GM12865 (cell line): ENCODE measurements around the gene OXLD1.

Experiments used
- DNase-seq: peaks from one replicate; pipeline ENCODE4 v3.0.0; 2010; ENCODE audit warnings: low read depth
- H3K4me3 ChIP-seq: 2 replicates; pipeline ENCODE4 v1.5.1; 2011; ENCODE audit warnings: mild to moderate bottlenecking, low read depth, low read length, control low read depth
- TF ChIP-seq, protein P1 (sequence below): IDR thresholded peaks from 2 replicates; pipeline ENCODE4 v1.5.1; 2011; ENCODE audit warnings: low read length, control low read depth, low read depth, inconsistent platforms; ENCODE audit not compliant: insufficient read depth; ENCODE audit errors: missing control alignments

Gene OXLD1

DNA sequence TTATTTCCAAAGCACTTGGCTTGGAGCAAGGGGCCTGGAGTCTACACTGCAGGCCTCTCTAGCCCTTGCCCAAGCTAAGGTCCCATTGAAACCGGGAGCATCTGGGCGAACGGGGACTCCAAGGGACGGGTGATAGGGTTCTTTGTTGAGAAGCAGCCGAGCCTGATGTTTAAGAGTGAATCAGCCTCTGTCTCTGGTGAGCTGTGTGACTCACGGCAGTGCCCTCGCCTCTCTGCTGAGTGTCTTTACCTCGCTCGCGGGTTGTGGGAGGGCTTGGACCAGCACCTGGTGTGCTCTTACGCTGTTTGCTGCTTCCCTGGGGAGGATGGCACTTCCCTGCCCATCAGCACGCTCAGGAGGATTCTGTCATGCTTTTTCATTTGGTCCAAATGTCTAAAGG, 18.7 kb upstream of the OXLD1 start:
- H3K4me3 ChIP-seq: peak overlapping the region; percentile 94
- no peak for DNase-seq
- TF ChIP-seq, protein P1, sequence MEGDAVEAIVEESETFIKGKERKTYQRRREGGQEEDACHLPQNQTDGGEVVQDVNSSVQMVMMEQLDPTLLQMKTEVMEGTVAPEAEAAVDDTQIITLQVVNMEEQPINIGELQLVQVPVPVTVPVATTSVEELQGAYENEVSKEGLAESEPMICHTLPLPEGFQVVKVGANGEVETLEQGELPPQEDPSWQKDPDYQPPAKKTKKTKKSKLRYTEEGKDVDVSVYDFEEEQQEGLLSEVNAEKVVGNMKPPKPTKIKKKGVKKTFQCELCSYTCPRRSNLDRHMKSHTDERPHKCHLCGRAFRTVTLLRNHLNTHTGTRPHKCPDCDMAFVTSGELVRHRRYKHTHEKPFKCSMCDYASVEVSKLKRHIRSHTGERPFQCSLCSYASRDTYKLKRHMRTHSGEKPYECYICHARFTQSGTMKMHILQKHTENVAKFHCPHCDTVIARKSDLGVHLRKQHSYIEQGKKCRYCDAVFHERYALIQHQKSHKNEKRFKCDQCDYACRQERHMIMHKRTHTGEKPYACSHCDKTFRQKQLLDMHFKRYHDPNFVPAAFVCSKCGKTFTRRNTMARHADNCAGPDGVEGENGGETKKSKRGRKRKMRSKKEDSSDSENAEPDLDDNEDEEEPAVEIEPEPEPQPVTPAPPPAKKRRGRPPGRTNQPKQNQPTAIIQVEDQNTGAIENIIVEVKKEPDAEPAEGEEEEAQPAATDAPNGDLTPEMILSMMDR: no peak

DNA sequence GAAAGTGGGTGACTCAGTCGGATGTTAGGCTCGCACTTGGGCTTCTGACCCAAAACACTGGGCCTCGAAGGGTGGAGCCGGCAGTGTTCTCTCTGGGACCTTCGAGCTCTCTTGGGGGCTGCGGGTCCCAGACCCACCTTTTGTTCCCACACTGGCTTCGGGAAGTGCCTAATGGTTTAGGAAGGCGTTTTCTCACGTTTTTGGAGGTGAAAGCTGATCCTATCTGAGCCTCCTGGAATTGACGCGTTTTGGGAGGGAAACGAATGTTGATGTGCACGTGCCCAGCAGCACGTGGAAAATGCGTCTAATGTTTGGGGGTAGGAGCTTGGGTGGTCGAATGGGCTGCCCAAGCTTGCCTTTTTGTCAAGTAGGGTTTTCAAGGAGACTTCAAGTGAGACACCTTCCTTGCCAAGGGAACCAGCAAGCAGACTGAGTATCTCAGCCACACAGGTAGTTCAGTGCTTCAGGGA, 18.1 kb upstream of the OXLD1 start:
- no peak for DNase-seq
- TF ChIP-seq, protein P1: no peak
- peak overlapping the region; percentile 94 for H3K4me3 ChIP-seq

DNA sequence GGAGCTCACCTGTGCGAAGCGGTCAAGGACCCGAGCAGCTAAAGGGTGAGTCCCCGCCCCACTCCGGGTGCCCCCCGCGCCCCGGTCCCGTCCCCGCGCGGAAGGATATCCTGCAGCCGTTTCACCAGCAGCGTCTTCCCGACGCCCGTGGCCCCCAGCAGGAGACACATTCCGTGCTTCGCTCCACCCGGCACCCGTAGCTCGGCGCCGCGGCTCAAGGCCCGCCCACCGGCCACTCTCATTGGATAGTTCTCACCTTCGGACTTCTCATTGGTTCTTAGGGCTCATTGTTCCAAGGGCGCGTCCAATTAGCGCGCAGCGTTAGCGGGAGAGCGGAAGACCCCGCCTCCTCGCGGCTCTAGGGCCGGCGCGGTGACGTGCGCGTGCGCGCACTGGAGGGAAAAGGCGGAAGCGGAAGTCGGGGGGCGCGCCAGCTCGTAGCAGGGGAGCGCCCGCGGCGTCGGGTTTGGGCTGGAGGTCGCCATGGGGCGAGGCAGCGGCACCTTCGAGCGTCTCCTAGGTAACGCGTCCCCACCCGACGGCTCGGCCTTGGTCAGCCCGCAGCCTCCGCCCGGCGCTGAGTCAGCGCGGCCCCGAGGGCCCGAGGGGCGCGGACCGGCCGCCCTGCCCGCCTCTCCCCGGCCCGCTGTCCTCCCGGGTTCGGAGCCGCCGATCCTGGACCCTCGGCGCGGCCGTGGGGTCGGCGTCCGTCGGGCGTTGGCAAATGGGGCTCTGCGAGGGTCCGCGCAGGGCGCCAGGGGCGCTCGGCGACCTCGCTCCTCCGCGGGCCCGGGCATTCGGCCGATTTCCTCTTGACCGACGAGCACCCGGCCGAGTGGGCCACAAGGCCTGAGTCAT, 17.4 kb upstream of the OXLD1 start, which contains the start of the genes ARL16 and HGS:
Gene ARL16 (minus strand): TSS at position 214 of the 858 bp plus-strand sequence. CDS start 44 bp downstream, at position 170.
Gene HGS (plus strand): TSS at position 428 of the 858 bp plus-strand sequence. CDS start 56 bp downstream, at position 484.
- H3K4me3 ChIP-seq: peak within 1 kb of the TSS; percentile 94
- DNase-seq: peak; percentile 99
- TF ChIP-seq, protein P1: no peak

DNA sequence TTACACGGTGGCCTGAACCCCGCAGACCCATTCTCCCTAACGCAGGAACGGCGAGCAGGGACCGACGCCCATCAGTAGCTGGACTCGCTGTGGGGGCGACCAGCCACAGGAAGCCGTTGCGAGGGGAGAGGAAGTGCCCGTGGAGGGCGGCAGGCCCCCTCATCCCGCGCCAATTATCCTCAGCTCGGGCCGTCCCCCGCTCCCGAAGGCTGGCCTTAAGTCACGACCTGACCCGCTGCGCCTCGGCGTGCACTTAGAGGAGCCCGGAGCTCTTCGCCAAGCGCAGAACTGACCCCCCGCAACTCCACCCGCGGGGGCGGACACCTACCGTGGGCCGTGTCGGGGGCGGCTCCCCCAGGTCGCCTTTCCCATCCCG, 16.8 kb upstream of the OXLD1 start:
- no peak for DNase-seq
- TF ChIP-seq, protein P1: no peak

DNA sequence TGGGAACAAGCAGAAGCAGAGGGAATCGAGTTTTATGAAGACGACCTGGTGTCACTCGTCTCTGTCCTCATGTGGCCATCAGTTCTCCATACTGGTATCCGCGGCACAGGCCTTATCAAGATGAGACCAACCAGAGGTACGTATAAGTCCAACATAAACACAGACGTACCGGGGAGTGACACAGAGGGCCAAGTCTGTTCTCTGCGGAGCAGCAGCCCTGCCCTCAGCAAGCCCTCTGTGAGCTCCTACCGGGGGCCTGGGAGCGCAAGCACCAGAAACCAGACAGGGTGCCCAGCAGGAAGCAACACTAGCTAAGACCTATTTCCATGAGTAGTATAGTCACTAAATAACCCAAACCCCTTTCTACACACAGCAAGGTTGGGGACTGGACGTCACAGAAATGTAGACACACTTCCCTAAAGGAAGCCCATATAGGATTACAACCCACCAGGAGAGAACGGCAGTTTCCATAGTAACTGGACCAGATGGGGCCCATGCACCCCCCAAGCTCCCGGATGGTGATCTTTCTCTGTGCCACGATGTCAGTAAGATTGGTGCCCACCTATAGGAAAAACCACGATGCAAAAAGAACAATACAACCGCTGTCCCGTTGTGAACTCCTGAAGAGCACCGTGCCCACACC, 16.3 kb upstream of the OXLD1 start:
- no peak for DNase-seq
- H3K4me3 ChIP-seq: peak overlapping the region; percentile 88
- TF ChIP-seq, protein P1: no peak

More for the DNA sequence above, 16.8 kb upstream of the OXLD1 start:
- peak overlapping the region; percentile 88 for H3K4me3 ChIP-seq

DNA sequence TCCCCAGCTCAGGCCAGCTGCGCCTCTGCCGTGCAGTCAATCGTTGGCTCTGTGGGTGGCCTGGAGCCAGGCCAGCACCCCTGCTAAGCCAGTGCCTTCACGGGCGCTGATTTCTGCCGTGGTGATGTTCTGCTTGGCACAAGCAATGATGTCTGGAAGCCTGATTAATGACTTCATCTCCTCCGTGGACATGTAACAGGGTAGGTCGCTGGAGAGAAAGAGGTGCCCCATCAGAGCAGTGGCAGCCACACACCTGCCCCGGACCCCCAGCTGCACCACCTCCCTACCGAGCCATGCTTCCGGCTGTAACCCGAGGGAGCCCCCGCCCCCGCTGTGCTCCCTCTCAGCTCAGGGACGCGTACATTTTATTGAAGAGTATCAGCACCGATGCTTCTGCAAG, 15.3 kb upstream of the OXLD1 start:
- no peak overlapping the region for H3K4me3 ChIP-seq
- TF ChIP-seq, protein P1: no peak
- DNase-seq: no peak
